Activated naive CD4-positive, alpha-beta T cell treated with anti-CD3 and anti-CD28 coated beads, Interleukin-2, amount 50 U/mL, for 24 hours (primary cell): ENCODE measurements around the gene MKLN1.
"Not testable (repeated sequence)": the region's sequence is repeated elsewhere in the genome, so short reads cannot be mapped to it uniquely, and the experiment has no call there.

Experiments
- H3K27ac Mint-ChIP-seq: one replicate; pipeline ENCODE4 v1.8.0; 2021; ENCODE audit warnings: mild to moderate bottlenecking, mixed read lengths
- H3K27me3 Mint-ChIP-seq: one replicate; pipeline ENCODE4 v1.8.0; 2021; ENCODE audit warnings: mixed read lengths
- H3K36me3 Mint-ChIP-seq: one replicate; pipeline ENCODE4 v1.8.0; 2021; ENCODE audit warnings: mixed read lengths
- H3K4me1 Mint-ChIP-seq: one replicate; pipeline ENCODE4 v1.8.0; 2021; ENCODE audit warnings: mixed read lengths
- H3K4me3 Mint-ChIP-seq: one replicate; pipeline ENCODE4 v1.8.0; 2021; ENCODE audit warnings: mild to moderate bottlenecking, mixed read lengths
- H3K9me3 Mint-ChIP-seq: one replicate; pipeline ENCODE4 v1.8.0; 2021; ENCODE audit warnings: mixed read lengths

The MKLN1 gene

DNA sequence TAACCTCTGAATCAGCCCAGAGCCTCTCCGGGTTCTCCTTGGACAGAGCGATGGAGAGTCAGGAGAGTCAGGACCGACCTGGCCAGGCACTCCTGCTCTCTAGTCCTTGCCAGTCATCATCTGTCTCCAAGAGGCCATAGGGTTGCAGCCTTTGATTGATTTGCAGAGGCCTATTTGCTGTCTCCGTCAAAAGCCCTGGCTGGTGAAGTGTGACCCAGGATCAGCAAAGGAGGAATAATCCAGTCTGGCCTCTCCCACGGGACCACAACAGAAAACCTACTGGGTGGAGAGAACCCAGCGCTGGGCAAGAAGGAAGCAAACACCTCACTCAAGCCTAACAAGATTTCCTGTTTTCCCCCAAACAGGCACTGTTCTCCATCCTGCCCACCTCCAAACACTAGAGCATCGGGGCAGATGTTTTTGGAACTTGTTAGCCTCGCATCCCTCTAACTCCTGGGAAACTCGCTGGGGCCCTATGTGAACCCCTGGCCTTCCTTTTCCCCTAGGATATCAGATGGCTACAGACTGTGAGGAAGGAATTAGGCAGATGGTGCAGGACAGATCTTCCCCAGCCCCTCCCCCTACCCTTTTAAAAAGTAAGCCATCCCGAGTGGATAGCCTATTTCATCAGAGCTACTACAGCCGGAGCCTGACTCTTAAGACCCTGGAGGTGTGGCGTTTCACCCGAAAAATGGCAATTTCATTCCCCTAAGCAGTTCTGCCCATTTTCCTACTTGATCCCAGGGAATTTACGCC, 174.4 kb downstream of the MKLN1 start:
- Mint-ChIP-seq H3K27me3 (no peaks in the 10 kb centered on the region), H3K4me3 (no peak overlapping the region), H3K27ac (no peak overlapping the region), H3K36me3 (no peaks in the 10 kb centered on the region), H3K4me1 (peaks cover 33% of the 10 kb centered on the region), H3K9me3 (no peaks in the 10 kb centered on the region)

- H3K27ac Mint-ChIP-seq: no peak overlapping the region
- H3K9me3 Mint-ChIP-seq: no peaks in the 10 kb centered on the region
- H3K4me1 Mint-ChIP-seq: peaks cover 37% of the 10 kb centered on the region
- H3K27me3 Mint-ChIP-seq: no peaks in the 10 kb centered on the region
- no peaks in the 10 kb centered on the region for H3K36me3 Mint-ChIP-seq
- no peak overlapping the region for H3K4me3 Mint-ChIP-seq
These were observed 175.3 kb downstream of the MKLN1 start for GRCh38 chr7:131502810-131503508.

GRCh38 chr7:131503639-131504038, 176.0 kb downstream of the MKLN1 start:
- Mint-ChIP-seq H3K4me1 (peaks cover 42% of the 10 kb centered on the region), H3K9me3 (no peaks in the 10 kb centered on the region), H3K4me3 (no peak overlapping the region), H3K36me3 (no peaks in the 10 kb centered on the region), H3K27ac (no peak overlapping the region), H3K27me3 (peaks cover 2% of the 10 kb centered on the region)

DNA sequence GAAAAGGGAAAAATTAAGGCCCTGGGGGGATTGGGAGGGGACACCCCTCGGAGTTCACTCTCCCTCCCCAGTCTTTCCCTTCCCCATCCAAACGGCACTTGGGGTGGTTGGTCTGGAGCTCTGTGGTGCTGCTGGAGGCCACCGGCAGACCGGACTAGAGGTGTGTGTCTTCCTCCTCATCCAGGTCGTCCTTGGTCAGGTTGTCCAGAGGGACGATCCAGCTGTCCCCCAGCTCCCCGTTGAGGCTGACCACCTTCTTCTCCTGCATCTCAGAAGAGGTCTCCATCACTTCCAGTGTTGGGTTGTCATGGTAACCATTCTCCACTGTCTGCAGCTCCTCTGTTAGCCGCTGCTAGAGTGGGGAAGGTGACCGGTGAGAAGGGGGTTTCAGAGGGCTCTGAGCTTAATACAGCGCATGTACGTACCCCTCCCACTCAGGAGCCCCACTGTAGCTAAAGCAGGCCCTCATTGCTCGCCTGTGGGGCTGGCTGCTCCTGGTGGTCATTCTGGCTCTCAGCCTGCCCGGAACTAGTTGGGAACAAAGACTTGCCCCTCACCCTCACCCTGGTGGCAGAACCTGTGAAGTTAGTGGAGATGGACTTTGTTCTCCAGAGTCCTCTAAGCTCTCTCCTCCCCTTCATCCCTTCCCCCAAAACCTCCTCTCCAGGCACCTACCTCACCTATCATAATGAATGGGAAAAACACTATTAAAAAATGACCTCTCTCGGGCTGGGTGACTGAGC, 176.7 kb downstream of the MKLN1 start:
- H3K9me3 Mint-ChIP-seq: no peaks in the 10 kb centered on the region
- H3K36me3 Mint-ChIP-seq: no peaks in the 10 kb centered on the region
- peaks cover 5% of the 10 kb centered on the region for H3K27me3 Mint-ChIP-seq
- H3K4me3 Mint-ChIP-seq: peak overlapping the region; percentile 19
- peak overlapping the region; percentile 8 for H3K27ac Mint-ChIP-seq
- H3K4me1 Mint-ChIP-seq: peaks cover 42% of the 10 kb centered on the region

DNA sequence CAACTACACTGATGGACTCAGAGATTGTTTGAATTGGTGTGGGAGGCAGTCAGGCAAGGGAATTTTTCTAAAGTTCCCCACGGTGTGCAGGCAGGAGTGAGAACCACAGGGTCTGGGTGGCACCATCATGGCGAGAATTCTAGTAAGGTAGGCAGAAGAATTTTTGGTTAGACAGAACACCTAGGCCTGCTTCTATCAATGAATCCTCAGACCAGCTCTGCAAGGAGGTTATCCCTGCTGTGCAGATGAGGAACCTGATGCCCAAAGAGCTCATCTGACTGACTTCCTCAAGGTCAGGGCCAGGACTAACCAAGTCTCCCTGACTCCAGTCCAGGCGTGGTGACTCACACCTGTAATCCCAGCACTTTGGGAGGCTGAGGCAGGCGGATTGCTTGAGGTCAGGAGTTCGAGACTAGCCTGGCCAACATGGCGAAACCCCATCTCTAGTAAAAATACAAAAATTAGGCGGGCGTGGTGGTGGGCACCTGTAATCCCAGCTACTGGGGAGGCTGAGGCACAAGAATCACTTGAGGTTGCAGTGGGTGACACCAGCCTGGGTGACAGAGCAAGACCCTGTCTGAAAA, 177.5 kb downstream of the MKLN1 start:
- Mint-ChIP-seq H3K4me3 (peak overlapping the region; percentile 19), H3K4me1 (peaks cover 42% of the 10 kb centered on the region), H3K27ac (peak overlapping the region; percentile 8)
- not testable (repeated sequence) for H3K27me3 Mint-ChIP-seq, H3K9me3 Mint-ChIP-seq, H3K36me3 Mint-ChIP-seq

- no peak overlapping the region for H3K4me3 Mint-ChIP-seq
- H3K9me3 Mint-ChIP-seq: no peaks in the 10 kb centered on the region
- H3K4me1 Mint-ChIP-seq: peaks cover 36% of the 10 kb centered on the region
- peaks cover 5% of the 10 kb centered on the region for H3K27me3 Mint-ChIP-seq
- H3K27ac Mint-ChIP-seq: no peak overlapping the region
- H3K36me3 Mint-ChIP-seq: no peaks in the 10 kb centered on the region
These were observed 178.2 kb downstream of the MKLN1 start for GRCh38 chr7:131505636-131506557.

GRCh38 chr7:131506597-131506996, 178.9 kb downstream of the MKLN1 start:
- H3K36me3 Mint-ChIP-seq: no peaks in the 10 kb centered on the region
- H3K4me1 Mint-ChIP-seq: peaks cover 29% of the 10 kb centered on the region
- peak overlapping the region; percentile 47 for H3K27ac Mint-ChIP-seq
- H3K4me3 Mint-ChIP-seq: no peak overlapping the region
- peaks cover 5% of the 10 kb centered on the region for H3K27me3 Mint-ChIP-seq
- H3K9me3 Mint-ChIP-seq: no peaks in the 10 kb centered on the region

DNA sequence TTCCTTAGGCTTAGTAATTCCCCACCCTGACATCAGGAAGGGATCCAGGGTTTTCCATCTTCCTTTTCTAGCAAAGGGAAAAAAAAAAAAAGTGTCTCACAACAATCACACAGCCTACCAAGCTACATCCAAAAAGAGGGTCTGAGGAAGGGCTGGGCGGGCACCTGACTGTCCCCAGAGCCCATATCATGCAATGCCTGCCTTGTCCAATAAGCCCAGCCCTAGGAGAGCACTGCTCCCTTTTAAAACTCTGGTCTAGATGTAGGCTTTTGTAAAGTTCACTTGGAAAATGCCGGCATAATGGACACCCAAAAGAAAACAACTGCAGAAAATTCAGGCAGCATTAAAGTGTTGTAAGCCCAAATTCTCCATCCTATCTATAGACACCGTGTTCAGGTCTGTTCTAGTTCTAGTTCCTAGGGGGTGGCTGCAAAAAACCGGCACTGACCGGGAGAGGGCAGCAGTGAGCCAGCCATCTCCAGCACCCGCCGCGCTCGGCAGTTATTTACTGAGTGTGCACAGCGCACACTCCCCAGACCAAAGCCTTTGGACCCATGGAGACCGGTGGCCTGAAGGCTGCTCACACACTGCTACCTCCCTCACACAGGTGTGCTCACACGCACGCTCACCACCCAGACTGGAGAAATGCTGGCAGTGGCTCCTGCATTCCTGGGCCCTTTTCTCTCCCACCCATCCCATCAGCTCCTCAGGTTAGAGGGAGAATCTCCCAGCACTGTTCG, 180.1 kb downstream of the MKLN1 start:
- H3K9me3 Mint-ChIP-seq: no peaks in the 10 kb centered on the region
- no peaks in the 10 kb centered on the region for H3K36me3 Mint-ChIP-seq
- H3K27me3 Mint-ChIP-seq: peaks cover 5% of the 10 kb centered on the region
- H3K4me1 Mint-ChIP-seq: peaks cover 24% of the 10 kb centered on the region
- H3K27ac Mint-ChIP-seq: no peak overlapping the region
- no peak overlapping the region for H3K4me3 Mint-ChIP-seq

- no peaks in the 10 kb centered on the region for H3K9me3 Mint-ChIP-seq
- no peaks in the 10 kb centered on the region for H3K36me3 Mint-ChIP-seq
- H3K27ac Mint-ChIP-seq: no peak overlapping the region
- peaks cover 7% of the 10 kb centered on the region for H3K27me3 Mint-ChIP-seq
- peaks cover 30% of the 10 kb centered on the region for H3K4me1 Mint-ChIP-seq
- H3K4me3 Mint-ChIP-seq: no peak overlapping the region
These were observed 181.2 kb downstream of the MKLN1 start for GRCh38 chr7:131508754-131509486.

DNA sequence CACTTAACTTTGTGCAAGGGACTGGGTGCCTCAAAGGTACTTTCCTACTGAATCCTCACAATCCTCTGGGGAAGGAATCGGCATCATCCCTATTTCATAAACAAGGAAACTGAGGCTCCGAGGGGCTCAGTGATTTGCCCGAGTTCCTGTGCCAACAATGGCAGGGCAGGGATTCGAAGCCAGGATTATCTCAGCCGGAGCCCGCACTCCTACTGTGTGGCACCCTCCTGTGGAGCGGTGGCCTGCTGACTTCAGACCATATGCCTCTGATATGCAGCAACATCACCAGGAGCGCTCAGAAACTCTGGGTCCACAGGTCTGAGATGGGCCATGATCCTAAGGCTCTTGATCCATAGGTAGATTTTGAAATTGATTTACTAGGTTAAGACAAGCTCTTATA, 182.1 kb downstream of the MKLN1 start:
- no peaks in the 10 kb centered on the region for H3K9me3 Mint-ChIP-seq
- H3K4me1 Mint-ChIP-seq: peaks cover 28% of the 10 kb centered on the region
- peaks cover 7% of the 10 kb centered on the region for H3K27me3 Mint-ChIP-seq
- H3K36me3 Mint-ChIP-seq: no peaks in the 10 kb centered on the region
- H3K4me3 Mint-ChIP-seq: no peak overlapping the region
- no peak overlapping the region for H3K27ac Mint-ChIP-seq

DNA sequence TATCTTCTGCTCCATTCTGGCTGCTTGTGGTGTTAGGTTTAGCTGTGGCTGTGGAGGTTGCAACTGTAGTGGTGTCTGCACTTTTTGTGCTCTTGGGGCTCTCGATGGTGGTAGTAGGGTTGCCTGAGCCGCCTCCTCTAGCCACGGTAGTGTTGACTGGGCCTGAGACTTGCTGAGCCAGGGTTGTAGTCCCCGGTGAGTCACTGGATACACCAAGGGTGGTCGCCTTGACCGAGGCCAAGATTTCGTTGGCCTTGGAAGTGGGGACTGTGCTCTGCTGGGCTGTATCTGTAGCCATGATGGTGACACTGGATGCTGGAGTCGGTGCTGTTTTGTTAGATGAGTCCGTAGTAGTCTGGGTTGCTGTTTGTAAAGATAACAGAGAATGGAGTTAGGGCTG, 183.4 kb downstream of the MKLN1 start:
- Mint-ChIP-seq H3K4me1 (peaks cover 25% of the 10 kb centered on the region), H3K27ac (no peak overlapping the region)

GRCh38 chr7:131511774-131512535, 184.3 kb downstream of the MKLN1 start:
- H3K4me1 Mint-ChIP-seq: peaks cover 25% of the 10 kb centered on the region
- no peaks in the 10 kb centered on the region for H3K36me3 Mint-ChIP-seq
- H3K4me3 Mint-ChIP-seq: no peak overlapping the region
- H3K27me3 Mint-ChIP-seq: peaks cover 7% of the 10 kb centered on the region
- H3K9me3 Mint-ChIP-seq: no peaks in the 10 kb centered on the region
- no peak overlapping the region for H3K27ac Mint-ChIP-seq

More for the DNA sequence above, 183.4 kb downstream of the MKLN1 start:
- H3K4me3 Mint-ChIP-seq: no peak overlapping the region
- peaks cover 7% of the 10 kb centered on the region for H3K27me3 Mint-ChIP-seq
- no peaks in the 10 kb centered on the region for H3K36me3 Mint-ChIP-seq
- no peaks in the 10 kb centered on the region for H3K9me3 Mint-ChIP-seq
